Measurements from ENCODE around the gene HECW1. TPM values are rescaled to one million over a fixed set of nuclear protein-coding genes. Genes with fewer than 3 reads are reported as not detected.

The HECW1 gene
- total and polyA plus RNA-seq, 2 of the 13 experiments (the other 11 are each of a cell fraction or from before 2014, with no cell fraction given), result not detected

- TF ChIP-seq HMGXB4 (CRISPR knock-in tag; IDR thresholded peaks at IDR 0.05; ENCODE audit: borderline replicate concordance in 1 of 2, low read depth in 1 of 2), result no peak
Measured at GRCh38 chr7:43461349-43462024, 349.0 kb downstream of the HECW1 start (continued).

- Histone ChIP-seq H2AFZ (ENCODE audit: low read length) (no peak overlapping the region), H3K4me2 (ENCODE audit: low read depth, low read length) (no peak overlapping the region), H3K27ac (ENCODE audit: extremely low read length, insufficient read depth, low read length) (no peak overlapping the region), H3K9ac (ENCODE audit: insufficient read depth, low read depth, low read length) (no peak overlapping the region), H3K36me3 (replicated peaks in 1 of 2; ENCODE audit: control insufficient read depth in 1 of 2, insufficient read depth in 2 of 2, low read length in 2 of 2) (no peaks in the 10 kb centered on the region), H4K20me1 (ENCODE audit: insufficient read depth, low read length) (no peaks in the 10 kb centered on the region), H3K4me3 (replicated peaks in 1 of 3; ENCODE audit: insufficient read depth in 1 of 3, low read depth in 2 of 3, low read length in 3 of 3) (no peak overlapping the region), H3K79me2 (ENCODE audit: insufficient read depth, low read length) (no peaks in the 10 kb centered on the region), H3K4me1 (ENCODE audit: insufficient read depth, low read length) (peaks cover 70% of the 10 kb centered on the region), H3K9me3 (ENCODE audit: low read length) (no peaks in the 10 kb centered on the region), H3K27me3 (ENCODE audit: control insufficient read depth in 1 of 2, insufficient read depth in 2 of 2, low read length in 2 of 2) (peaks cover 0 to 6% of the 10 kb centered on the region in 2 experiments; a peak in 1 of 5 replicates)
- FAIRE-seq (no peak), DNase-seq (ENCODE audit: low spot score) (no peak), ATAC-seq (no peak)
- TF ChIP-seq ZKSCAN8 (CRISPR knock-in tag; IDR thresholded peaks at IDR 0.05; ENCODE audit: borderline replicate concordance), result no peak
- TF ChIP-seq ZNF589 (CRISPR knock-in tag; conservative IDR thresholded peaks at IDR 0.05), result no peak
- no peak for TF ChIP-seq SP5 (CRISPR knock-in tag; IDR thresholded peaks at IDR 0.05; ENCODE audit: borderline replicate concordance, low read depth)
- no peak for TF ChIP-seq SALL2 (CRISPR knock-in tag; IDR thresholded peaks at IDR 0.05)
- no peak for TF ChIP-seq NFIB (CRISPR knock-in tag; IDR thresholded peaks at IDR 0.05; ENCODE audit: borderline replicate concordance)
- no peak for TF ChIP-seq ZNF138 (CRISPR knock-in tag; IDR thresholded peaks at IDR 0.05; ENCODE audit: low read depth)
- no peak for TF ChIP-seq ZNF691 (CRISPR knock-in tag; IDR thresholded peaks at IDR 0.05; ENCODE audit: borderline replicate concordance, low read depth)
- no peak for TF ChIP-seq NCOA5 (CRISPR knock-in tag; IDR thresholded peaks at IDR 0.05)
- CTCF ChIA-PET (ENCODE audit: low intra/inter-chr PET ratio, low total read pairs), result no interaction called here
- 0% methylated on average over 1 of the region's 1 CpG for WGBS (ENCODE audit: low lambda C conversion rate)
- in situ Hi-C loops (cut with HindIII; ENCODE audit: extremely low pct_ligation_motif_present, low pct_unique_long_range_greater_than_20kb) (loop anchor here (25.0 kb wide), 2 partner anchors 249 to 374 kb away; no protein-coding TSS in a partner anchor), intact Hi-C loops (cut with micrococcal nuclease; ENCODE audit: unreplicated experiment) (no loop called here)
- no TSS peak for BruUV-seq (replicated peaks)
- POLR2A ChIA-PET, result no interaction called here
Measured at GRCh38 chr7:43462836-43463235, 350.4 kb downstream of the HECW1 start.

All from HepG2 (cell line).